KMS-11 (cell line): Measurements from ENCODE around the gene NPAS2.

ENCODE experiments used
- H2AFZ ChIP-seq: fragments of 200-600 bp; sonication (generic); 2 replicates; pipeline ENCODE4 v1.6.1; 2016; ENCODE audit warnings: antibody characterized with exemption, mixed run types, low read depth
- H3K27ac ChIP-seq: fragments of 200-600 bp; sonication (generic); 2 replicates; pipeline ENCODE4 v1.6.1; 2016; ENCODE audit warnings: mild to moderate bottlenecking, mixed run types
- H3K27me3 ChIP-seq: fragments of 200-600 bp; sonication (generic); 2 replicates; pipeline ENCODE4 v1.6.1; 2017; ENCODE audit warnings: mild to moderate bottlenecking, low read depth, mixed run types, moderate library complexity; ENCODE audit not compliant: insufficient read depth
- H3K36me3 ChIP-seq: fragments of 200-600 bp; sonication (generic); 2 replicates; pipeline ENCODE4 v1.6.1; 2017; ENCODE audit warnings: mild to moderate bottlenecking, mixed run types; ENCODE audit not compliant: insufficient read depth
- H3K4me1 ChIP-seq: fragments of 200-600 bp; sonication (generic); 2 replicates; pipeline ENCODE4 v1.6.1; 2016; ENCODE audit warnings: mild to moderate bottlenecking, low read depth, mixed run types; ENCODE audit not compliant: poor library complexity, severe bottlenecking
- H3K4me2 ChIP-seq: fragments of 200-600 bp; sonication (generic); 2 replicates; pipeline ENCODE4 v1.7.0; 2016; ENCODE audit warnings: mild to moderate bottlenecking, mixed run types
- H3K4me3 ChIP-seq: fragments of 200-600 bp; sonication (generic); IDR thresholded peaks from 2 replicates; pipeline ENCODE4 v1.6.1; 2017; ENCODE audit warnings: low read depth, low read length, mixed read lengths; ENCODE audit not compliant: insufficient read depth
- H3K79me2 ChIP-seq: fragments of 200-600 bp; sonication (generic); 2 replicates; pipeline ENCODE4 v1.6.1; 2016; ENCODE audit warnings: low read depth, mixed run types; ENCODE audit not compliant: insufficient read depth
- H3K9ac ChIP-seq: fragments of 200-600 bp; sonication (generic); 2 replicates; pipeline ENCODE4 v1.6.1; 2016; ENCODE audit warnings: mild to moderate bottlenecking, mixed run types
- H4K20me1 ChIP-seq: fragments of 200-600 bp; sonication (generic); 2 replicates; pipeline ENCODE4 v1.6.1; 2016; ENCODE audit warnings: mild to moderate bottlenecking, mixed run types; ENCODE audit not compliant: insufficient read depth
- CTCF ChIP-seq: fragments of 200-600 bp; sonication (generic); conservative IDR thresholded peaks from 2 replicates; pipeline ENCODE4 v1.6.1; 2017; ENCODE audit warnings: low read depth, mild to moderate bottlenecking, antibody characterized with exemption, low read length, moderate library complexity, mixed read lengths

Gene NPAS2

GRCh38 chr2:100989666-100990065 lies 169.7 kb downstream of the NPAS2 start:
- no peak overlapping the region for H3K4me2 ChIP-seq
- H3K79me2 ChIP-seq = no peaks in the 10 kb centered on the region
- H4K20me1 ChIP-seq = no peaks in the 10 kb centered on the region
- H3K4me3 ChIP-seq = no peak overlapping the region
- H2AFZ ChIP-seq = no peak overlapping the region
- no peaks in the 10 kb centered on the region for H3K36me3 ChIP-seq
- no peak overlapping the region for H3K9ac ChIP-seq
- H3K27me3 ChIP-seq = no peaks in the 10 kb centered on the region
- TF ChIP-seq CTCF = no peak
- no peaks in the 10 kb centered on the region for H3K4me1 ChIP-seq
- H3K27ac ChIP-seq = no peak overlapping the region

- Histone ChIP-seq H3K4me2 (no peak overlapping the region), H4K20me1 (no peaks in the 10 kb centered on the region), H3K79me2 (no peaks in the 10 kb centered on the region), H3K4me1 (no peaks in the 10 kb centered on the region), H3K36me3 (no peaks in the 10 kb centered on the region), H3K9ac (no peak overlapping the region), H3K27ac (no peak overlapping the region), H3K27me3 (no peaks in the 10 kb centered on the region), H2AFZ (no peak overlapping the region), H3K4me3 (no peak overlapping the region)
- no peak for TF ChIP-seq CTCF
These were observed 170.2 kb downstream of the NPAS2 start for GRCh38 chr2:100990166-100990565.

- Histone ChIP-seq H3K27me3 (no peaks in the 10 kb centered on the region), H3K79me2 (no peaks in the 10 kb centered on the region), H2AFZ (no peak overlapping the region), H3K4me1 (no peaks in the 10 kb centered on the region), H3K4me2 (no peak overlapping the region), H3K9ac (no peak overlapping the region), H3K4me3 (no peak overlapping the region), H3K36me3 (no peaks in the 10 kb centered on the region), H3K27ac (no peak overlapping the region), H4K20me1 (no peaks in the 10 kb centered on the region)
- no peak for TF ChIP-seq CTCF
These were observed 170.9 kb downstream of the NPAS2 start for GRCh38 chr2:100990650-100991403.

- Histone ChIP-seq H3K9ac (no peak overlapping the region), H3K79me2 (no peaks in the 10 kb centered on the region), H3K27me3 (no peaks in the 10 kb centered on the region), H3K4me3 (no peak overlapping the region), H3K4me2 (no peak overlapping the region), H3K4me1 (no peaks in the 10 kb centered on the region), H2AFZ (no peak overlapping the region), H4K20me1 (no peaks in the 10 kb centered on the region), H3K27ac (no peak overlapping the region), H3K36me3 (no peaks in the 10 kb centered on the region)
- no peak for TF ChIP-seq CTCF
These were observed 171.4 kb downstream of the NPAS2 start for GRCh38 chr2:100991404-100991773.
